22Rv1 (cell line): ENCODE data around the gene PNMA6F.
"Not testable (repeated sequence)": the region's sequence is repeated elsewhere in the genome, so short reads cannot be mapped to it uniquely, and the experiment has no call there.

Experiments
- CTCF ChIP-seq: fragments of 450-650 bp; IDR thresholded peaks from 2 replicates; pipeline ENCODE4 v1.5.1; 2017; ENCODE audit warnings: mild to moderate bottlenecking
- ZFX ChIP-seq: fragments of 450-650 bp; IDR thresholded peaks from 2 replicates; pipeline ENCODE4 v1.6.1; 2017; ENCODE audit warnings: antibody characterized with exemption, borderline replicate concordance

- TF ChIP-seq CTCF, ZFX: not testable (repeated sequence)
These were observed 45.5 kb downstream of the PNMA6F start for GRCh38 chrX:153276049-153276448.
